HG02798 (cell line): Measurements from ENCODE around the gene MTUS2.

Source experiments
- ATAC-seq: cut with Tn5 transposase; IDR thresholded peaks from one replicate; pipeline ENCODE4 v1.9.1; 2021; ENCODE audit warnings: mild to moderate bottlenecking; ENCODE audit not compliant: unreplicated experiment, poor library complexity

Gene MTUS2

DNA sequence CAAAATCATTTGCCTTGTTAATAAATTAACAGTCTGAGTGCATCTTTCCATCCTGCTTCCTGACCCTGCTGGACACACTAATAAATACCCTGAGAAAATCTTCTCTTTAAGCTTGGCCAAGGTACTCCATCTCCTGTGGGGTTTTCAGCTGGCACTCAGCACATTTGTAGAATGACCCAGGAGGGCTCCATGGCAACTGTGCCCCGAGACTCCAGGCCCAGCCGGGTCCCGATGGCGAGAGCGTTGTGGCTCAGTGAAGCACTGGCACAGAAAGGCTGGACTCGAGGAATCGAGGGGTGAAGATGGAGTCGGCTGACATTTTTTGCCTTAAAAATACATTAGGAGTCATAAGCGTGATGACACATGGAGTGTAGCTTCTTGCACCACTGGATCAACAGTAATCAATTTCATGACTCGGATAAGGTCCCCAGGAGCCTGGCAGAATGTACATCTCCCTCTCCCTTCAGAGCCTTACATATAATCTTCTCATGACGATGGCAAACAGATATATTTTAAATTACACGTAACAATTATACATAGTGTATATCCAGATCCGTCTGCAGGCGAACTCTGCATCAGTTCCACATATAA lies 690.0 kb downstream of the MTUS2 start:
- no peak for ATAC-seq

DNA sequence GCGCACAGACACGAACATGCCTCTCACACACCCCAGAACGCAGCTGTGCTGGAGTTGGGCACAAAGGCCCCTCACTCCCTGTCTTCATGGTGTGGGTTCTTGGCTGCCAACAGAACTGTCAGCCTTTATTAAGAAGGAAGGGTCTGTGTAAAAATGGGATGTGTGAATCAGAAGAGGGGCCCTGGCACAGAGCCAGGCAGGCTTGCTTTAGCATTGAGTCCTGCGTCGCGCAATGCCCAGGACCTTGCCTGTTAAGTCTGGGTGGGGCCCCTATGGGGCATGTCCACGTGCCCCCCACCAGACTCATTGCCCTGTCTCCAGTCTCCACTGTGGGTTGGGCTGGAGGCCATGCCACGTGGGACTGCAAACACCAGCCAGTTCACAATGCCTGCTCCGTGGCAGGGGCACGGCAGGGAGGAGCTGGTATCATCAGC lies 690.5 kb downstream of the MTUS2 start:
- ATAC-seq: no peak

DNA sequence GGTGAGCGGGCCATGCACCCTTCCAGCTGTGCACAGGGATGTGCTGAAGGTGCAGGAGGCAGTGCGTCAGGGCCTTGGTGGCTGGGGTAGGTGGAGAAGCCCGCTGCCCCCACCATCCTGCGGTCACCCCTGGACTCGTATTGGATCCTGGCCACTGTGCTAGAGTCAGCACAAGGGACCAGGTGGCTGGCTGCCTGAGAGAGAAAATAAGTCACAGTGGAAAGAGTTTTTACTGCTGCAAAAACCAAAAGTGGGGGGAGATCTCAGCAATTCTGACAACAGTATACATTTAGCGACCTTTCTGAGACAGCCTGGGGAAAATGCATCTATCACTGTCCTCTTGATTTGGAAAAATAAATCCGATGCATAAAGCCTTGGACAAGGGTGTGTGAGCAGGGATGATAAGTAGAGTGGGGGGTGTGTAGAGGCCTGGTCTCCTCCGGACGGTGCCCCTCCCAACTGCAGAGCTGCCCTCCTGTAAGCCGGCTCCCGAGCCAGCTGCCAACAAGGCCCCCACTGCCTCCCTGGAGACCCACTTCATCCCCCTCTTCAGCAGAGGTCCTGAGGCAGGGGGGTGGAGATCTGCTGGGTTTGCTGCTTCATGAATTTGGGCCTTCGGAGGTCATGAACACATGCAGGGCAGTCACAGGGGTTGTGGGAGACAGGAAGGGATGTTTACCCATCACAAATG lies 691.1 kb downstream of the MTUS2 start:
- no peak for ATAC-seq

DNA sequence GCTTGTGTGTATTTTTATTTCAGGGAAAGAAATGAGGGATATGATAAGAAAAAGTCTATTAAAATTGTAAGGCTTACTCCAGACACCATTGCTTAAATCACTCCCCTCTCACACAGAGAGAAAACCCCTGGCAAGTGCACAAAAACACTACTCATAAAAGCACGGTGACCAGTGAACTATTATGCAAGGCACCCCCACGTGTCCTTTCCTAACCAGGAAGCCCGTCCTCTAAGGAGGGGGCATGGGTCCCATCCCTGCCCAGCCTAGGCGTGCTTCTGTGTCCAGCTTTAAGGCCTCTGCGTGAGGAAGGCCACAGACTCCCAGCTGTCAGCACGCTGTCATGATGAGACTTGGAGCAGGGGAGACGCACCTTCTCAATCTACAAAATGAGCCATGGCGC lies 691.8 kb downstream of the MTUS2 start:
- ATAC-seq: no peak

DNA sequence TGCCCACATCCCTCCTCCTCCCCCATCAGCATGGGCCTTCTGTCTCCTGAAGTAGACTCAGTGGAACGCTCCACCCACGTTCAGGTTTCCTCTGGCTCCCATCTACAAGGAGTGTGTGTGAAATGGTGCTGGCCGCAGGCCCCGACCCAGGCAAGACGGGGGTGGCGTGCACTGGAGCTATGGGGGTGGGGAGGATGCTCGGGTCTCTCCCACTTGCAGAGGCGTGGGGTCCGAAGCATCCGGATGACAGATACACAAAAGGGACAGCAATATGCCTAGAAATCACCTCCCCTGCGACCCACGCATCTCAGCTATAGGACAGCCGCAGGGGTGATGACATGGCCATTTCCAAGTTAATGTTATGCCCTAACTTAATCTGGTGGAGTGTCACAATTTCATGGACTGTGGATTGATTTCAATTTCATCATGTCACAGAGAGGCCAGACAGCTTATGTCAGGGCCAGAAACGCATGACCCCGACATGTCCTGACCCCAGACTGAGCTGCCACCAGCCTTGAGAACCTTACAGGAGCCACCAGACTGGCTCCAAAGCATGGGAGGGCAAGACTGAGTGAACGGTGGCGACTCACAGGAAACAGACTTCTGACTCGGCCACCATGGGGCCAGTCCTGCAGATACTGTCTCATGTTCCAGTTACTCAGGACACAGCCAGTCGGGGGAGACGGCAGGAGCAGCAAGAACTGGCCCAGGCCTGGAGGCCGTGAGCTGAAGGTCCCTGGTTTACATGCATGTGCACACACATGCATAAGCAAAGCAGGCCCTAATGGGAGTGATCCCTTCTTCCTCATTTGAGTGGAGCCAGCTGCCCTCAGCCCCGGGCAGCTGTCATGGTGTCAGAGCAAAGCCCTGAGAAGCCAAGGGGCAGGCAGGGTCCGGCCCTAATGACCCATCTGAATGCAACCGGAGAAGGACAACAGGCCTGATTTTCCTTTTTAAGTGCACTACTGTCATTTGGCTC lies 693.2 kb downstream of the MTUS2 start:
- no peak for ATAC-seq

DNA sequence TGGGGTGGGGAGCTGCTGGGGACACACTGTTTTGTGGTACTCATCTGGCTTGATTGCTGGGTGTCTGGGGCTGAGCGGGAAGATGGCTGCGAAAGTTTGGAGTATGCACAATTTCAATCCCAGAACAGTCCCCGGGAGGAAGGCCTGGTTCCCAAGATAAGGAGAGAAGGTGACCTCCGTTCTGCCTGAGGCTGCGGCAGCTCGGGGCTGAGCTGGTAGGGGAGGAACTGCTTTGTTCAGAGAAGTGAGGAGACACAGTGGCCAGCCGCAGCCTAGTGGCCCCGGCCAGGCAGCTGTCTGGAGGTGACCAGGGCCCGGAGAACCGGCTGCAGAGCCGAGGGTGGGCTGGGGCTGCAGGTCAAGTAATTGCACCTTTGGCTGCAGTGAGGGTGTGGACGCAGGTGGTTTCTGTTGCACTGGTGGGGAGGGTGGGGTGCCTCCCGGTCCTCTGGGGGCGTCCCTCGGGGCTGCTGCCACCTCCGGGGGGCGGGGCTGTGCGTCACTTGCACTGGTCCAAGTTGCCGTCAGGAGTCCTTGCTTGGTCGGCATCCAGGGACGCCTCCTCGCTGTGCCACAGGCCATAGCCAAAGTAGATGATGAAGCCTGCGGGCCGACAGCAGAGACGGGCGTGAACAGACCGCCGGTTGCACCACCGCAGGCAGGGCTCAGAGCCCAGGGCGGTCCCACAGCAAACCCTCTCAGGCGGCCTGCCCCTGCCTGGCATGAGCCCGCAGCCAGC lies 694.0 kb downstream of the MTUS2 start:
- no peak for ATAC-seq

DNA sequence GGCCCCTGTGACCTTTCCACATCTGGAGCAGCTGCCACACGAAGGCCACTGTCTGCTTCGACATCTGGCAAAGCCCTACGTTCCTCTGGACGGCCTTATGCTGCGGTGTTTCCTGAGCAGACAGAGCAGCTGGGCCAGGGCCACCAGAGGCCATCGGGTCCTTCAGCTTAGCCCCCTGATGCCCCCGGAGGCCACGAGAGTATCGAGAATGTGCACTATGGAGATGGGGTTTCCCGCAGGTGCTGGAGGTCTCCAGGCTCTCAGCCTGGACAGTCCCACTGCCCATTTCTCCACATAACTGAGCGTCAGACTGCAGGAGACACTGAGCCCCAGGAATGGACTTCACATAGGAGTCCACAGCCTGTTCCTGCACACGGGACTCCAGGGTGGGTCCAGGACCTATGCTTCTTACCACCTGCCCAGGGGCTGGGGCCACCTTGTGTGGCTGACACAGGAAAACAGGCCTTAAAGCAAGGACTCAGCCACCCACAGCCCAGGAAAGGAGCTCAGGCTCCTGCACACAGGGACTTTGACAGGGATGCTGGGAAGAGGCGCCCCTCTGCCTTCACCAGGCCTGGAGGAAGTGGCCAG lies 694.7 kb downstream of the MTUS2 start:
- ATAC-seq: no peak

DNA sequence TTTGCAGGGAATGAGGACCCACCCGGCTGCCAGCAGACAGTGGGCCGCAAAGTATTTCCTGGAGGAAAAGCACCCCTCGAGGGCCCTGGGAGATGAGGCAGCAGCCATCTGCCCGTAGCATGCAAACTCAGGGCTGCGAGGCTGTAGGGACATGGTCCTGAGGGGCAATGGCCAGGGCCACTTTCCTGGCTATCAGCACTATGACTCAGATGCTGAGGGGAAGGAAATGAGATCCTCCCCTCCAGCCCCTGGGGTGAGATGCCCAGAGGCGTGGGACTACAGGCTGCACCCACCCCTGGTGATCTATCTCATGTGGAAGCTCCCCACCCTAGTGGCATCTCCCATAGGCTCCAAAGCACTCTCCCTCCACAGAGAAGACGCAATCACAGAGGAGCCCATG lies 695.2 kb downstream of the MTUS2 start:
- no peak for ATAC-seq

DNA sequence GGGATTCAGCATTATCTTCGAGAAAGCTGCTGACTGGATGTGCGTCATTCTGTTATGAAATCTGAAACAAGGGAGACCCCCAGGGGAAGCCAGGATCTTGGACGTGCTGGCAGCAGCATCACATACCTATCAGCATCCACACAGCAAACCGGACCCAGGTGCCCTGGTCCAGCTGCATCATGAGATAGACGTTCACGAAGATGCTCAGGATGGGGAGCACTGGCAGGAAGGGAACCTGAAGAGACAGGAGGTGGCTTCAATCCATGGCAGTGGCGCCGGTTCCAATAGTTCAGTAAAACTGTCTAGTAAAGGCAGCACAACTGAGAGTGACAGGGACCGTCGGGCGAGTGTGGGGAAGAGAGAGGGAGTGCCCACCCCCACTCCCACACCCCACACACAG lies 695.9 kb downstream of the MTUS2 start:
- ATAC-seq: no peak

DNA sequence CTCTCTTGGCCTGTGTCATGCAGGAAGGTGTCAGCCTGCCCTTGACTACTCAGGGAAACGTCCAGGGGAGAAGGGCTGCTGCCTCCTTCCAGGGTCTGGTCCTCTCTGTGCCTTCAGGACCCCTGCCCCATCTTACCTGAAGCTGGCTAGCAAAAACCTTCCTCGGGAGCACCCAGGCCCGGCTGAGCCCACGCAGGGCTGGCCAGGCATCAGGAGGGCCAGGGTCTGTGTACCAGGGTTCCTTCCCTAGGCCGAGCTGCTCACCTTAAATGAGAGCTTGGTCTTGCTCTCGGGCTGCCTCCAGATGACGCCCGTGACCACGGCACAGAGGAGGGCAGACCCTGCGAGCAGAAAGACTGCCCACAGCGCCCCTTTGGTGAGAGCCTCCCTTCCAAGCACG lies 696.7 kb downstream of the MTUS2 start:
- no peak for ATAC-seq

DNA sequence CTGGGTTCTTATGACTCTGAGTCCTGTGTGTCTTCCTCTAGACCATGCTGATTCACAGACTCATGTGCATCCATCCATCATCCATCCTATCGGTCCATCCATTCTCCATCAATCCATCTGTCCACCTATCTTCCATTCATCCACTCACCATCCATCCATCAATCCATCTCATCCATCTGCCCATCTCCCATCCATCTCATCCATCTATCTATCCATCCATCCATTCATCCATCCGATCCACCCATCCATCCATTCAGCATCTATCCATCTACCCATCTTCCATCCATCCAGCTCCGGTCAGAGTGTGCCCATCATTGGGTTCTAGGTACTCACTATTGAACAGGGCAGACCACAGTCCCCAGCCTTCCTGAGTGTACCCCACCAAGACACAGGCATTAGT lies 699.8 kb downstream of the MTUS2 start:
- no peak for ATAC-seq

DNA sequence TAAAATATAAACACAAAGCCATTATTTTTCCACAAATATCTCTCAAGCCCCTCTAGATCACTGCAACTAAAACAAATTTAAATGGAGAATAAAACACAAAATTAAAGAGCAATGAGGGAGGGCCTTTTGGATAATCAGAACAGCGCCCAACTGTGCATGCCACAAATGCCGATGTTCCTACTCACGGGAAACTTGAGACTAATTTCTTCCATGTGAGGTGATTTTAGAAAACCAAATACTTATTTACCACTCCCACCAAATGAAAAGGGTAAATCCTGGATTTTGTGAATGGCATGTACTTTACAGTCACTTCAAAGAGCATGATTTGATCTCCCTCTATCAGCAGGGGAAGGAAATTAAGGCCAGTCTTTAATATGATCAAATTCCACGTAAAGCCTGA lies 700.5 kb downstream of the MTUS2 start:
- no peak for ATAC-seq

DNA sequence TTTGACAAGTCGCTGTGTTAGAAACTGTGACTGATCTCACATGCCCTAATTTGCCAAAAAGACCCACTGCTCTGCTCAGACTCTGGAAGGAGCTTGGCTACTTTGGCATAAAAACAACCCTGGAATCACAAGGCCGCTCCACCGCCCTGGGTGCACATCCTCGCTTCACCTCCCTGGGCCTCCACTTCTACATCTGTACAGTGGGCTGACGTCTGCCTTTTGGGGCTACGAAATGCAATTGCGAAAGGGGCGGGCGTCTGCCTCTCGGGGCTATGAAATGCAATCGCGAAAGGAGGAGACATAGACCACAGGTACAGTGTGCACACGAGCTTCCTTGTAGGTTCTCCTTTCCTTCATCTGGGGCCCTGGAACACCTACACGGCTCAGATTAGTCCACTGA lies 701.2 kb downstream of the MTUS2 start:
- ATAC-seq: no peak

DNA sequence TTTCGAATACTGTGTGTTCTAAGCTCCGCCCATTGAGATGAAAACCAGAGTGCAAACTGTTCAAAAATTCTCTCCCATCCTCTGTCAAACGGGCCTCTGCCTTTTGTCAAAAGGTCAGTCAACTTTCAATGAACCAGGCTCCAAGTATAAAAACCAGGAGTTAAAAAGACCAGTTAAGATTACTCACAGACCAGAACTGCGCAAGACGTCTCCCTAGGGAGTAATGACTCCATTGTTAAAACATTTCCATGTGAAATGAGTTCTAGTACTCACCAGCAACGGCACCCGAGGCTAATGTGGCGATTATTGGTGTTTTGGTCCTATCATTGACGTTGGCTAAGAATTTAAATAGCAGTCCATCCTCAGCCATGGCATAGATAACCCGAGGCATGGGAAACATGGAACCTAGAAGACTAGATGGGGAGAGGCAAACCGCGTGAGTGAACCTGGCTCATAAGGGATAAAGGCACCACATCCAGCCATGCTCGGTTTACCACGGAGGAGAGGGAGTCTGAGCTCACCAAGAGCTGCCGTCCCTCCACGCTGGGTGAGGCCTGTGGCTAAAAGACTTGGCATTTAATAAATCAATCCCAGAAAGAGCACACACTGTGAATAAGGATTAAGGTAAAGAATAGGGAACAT lies 702.0 kb downstream of the MTUS2 start:
- ATAC-seq: no peak

DNA sequence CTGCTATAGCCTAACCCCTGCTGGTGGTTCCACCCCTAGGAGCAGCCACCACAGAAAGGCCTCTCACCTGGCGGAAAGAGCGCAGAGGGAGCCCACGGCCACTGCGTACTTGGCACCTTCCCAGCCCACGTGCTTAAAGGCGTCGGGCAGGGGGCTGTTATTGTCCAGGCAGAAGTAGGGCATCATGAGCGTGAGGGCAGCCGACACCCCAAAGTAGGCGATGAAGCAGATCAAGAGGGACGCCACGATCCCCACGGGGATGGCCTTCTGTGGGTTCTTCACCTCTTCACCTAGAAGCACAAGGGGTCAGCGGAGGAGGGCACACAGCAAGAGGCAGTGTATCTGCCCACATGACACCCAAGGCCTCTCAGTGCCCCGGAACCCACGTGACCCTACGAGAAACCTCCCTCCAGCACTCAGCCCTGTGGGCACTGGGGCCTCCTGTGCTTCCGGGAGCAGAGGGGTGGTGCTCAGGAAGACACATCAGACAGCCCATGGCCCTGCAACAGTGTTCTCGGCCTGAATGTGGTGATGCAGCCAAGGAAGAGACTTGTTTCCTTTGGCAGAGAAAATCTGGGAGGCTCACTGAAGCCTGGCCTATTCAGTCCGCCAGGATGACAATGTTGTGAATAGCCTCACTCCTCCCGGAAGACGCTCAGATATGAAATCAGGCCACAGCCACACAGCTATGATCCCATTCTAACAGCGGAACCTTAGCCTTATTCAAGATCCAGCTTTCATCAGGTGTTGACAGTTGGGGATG lies 703.2 kb downstream of the MTUS2 start:
- ATAC-seq: no peak

DNA sequence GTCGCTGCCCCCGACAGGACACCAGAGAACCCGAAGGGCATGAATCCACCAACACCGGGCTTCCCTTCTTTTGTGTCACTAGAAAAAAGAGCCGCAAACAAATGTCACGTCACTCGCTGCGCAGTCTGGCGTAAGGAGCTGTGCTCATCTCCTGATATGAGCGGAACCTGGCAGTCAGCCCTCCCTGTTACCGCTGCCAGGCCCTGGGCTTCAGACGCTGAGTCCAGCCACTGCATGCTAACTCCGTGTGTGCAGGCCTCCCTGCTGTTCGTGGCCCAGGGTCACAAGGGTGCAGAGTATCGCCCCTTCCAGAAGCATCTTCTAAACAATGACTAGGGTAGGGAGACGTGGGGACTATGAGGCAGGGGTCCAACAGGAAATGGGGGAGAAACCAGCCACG lies 704.0 kb downstream of the MTUS2 start:
- ATAC-seq: no peak

DNA sequence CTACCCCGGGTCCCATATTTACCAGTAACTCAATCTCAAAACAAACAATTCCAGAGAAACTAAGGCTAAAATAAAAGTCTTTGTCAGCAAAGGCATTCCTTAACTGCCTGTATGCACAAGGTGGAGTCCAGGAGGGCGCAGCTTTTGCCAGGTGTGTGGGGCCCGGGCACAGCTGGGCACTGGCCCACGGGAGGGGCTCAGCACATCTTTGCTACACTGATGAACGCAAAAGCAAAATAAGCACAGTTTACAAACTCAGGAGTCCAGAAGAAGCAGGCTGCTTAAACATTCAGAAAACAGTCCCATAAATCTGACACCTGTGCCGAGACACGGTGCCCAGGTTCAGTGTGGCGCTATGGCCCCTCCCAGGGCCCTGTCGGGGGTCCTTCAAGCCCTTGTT lies 704.5 kb downstream of the MTUS2 start:
- ATAC-seq: no peak

DNA sequence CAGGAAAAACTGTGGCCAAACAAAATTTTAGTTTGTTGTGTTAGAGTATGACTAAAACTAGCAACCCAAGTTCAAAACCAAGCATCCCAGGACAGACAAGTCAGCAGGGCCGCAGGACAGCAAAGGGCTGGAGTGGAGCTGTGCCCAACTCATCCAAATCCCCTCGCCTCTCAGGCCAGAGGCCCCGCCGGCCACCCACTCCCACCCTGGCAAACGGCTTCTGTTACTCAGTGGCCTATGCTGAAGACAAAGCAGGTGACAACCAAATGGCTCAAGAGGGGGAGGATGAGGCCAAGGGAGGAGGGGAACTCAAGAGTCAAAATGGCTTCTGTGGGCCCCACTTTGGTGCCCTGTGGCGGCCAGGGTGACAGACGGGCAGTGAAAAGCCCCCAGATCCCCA lies 705.6 kb downstream of the MTUS2 start:
- no peak for ATAC-seq

DNA sequence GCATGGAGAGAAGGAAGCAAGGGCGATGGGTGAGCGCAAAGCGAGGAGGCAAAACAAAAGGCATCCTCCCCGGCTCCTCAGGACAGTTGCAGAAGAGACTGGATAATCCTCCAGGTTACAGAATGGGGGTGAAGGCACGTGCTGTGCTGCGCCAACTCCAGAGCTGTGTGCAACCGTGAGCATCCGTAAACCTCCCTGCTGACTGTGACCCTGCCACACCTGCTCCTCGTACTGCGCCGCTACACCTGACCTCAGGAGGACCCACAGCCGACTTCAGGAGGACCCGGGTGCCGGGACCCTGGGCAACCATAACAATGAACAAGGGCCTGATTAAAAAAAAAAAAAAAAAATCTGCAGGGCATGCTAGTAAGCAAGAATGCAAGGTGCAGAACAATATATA lies 706.6 kb downstream of the MTUS2 start:
- ATAC-seq: no peak
